Esophagus muscularis mucosa (tissue), 3 donors: ENCODE data around the gene USP34.

Experiments
- CTCF ChIP-seq, 3 experiments: fragments of 200-600 bp in 2 of 3; fragments of 450-650 bp in 1 of 3; sonication (generic) in 2 of 3; IDR thresholded peaks; one replicate each; pipeline ENCODE4 v1.5.1; 2017 to 2019; ENCODE audit warnings: antibody characterized with exemption in 3 of 3, mild to moderate bottlenecking in 2 of 3, moderate library complexity in 1 of 3
- EP300 ChIP-seq: sonication (generic); formaldehyde crosslinking; IDR thresholded peaks from one replicate; pipeline ENCODE4 v1.6.1; 2017; ENCODE audit warnings: antibody characterized with exemption

DNA sequence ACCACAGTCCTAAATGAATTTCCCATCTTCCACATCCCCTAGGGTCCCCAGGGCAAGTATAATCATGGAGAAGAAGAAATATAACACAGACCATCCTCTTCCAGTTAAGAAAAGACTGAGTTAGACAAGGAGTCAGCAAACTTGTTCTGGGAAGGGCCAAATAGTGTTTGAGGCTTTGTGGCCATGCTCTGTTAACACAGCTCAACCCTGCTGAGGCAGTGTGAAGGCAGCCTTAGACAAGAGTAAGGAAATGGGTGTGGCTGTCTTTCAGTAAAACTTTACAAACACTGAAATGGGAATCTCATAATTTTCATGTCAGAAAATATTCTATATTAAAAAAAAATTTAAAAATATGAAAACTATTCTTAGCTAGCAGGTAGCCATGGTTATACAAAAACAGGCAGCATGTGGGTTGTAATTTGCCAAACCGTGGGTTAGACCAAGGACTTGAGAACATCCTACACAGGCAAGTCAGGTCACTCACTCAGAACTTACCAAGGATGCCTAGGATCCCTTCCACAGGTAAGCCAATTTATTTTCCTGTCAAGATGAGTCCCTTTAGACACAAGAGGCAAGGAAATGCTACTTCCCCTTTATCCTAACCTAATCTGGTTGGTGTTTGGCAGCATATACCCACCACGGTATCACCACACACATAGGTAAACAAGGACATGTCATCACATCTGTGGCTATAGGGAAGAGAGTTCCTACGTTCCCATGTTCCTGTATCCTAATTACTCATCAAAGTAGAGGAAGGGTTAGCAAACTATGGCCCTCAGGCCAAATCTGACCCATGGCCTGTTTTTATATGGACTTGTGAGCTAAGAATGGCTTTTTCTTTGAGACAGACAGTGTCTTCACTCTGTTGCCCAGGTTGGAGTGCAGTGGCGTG, 277.0 kb downstream of the USP34 start:
- TF ChIP-seq EP300 (no peak), CTCF (IDR thresholded peaks at IDR 0.05) (no peak)
